ENCODE measurements around the gene ZBTB49.
A peak's percentile ranks its signal among the peaks of the same experiment; 100 is the strongest.
"Not testable (repeated sequence)": the region's sequence is repeated elsewhere in the genome, so short reads cannot be mapped to it uniquely, and the experiment has no call there.

ZBTB49 gene

GRCh38 chr4:4289941-4290850, at the start of gene ZBTB49, which contains the start of gene LYAR:
Gene ZBTB49, plus strand, starts transcription at chr4:4290251. Its CDS starts 9,695 bp downstream, at chr4:4299946.
Gene LYAR, minus strand, starts transcription at chr4:4290154. Its CDS starts 6,412 bp downstream, at chr4:4283742.
- DNase-seq (ENCODE audit: low read depth): peak; percentile 96

GRCh38 chr4:4245172-4245571, 44.9 kb upstream of the ZBTB49 start:
- DNase-seq (ENCODE audit: low read depth): no peak

- DNase-seq (ENCODE audit: low read depth): no peak
These were observed 42.4 kb upstream of the ZBTB49 start for GRCh38 chr4:4247696-4248028.

GRCh38 chr4:4248029-4248884, 41.8 kb upstream of the ZBTB49 start, which contains the start of gene TMEM128:
Gene TMEM128, minus strand, starts transcription at chr4:4248223. Its CDS starts 21 bp downstream, at chr4:4248202.
- peak; percentile 88 for DNase-seq (ENCODE audit: low read depth)

- no peak for DNase-seq (ENCODE audit: low read depth)
These were observed 41.2 kb upstream of the ZBTB49 start for GRCh38 chr4:4248885-4249203.

- not testable (repeated sequence) for DNase-seq (ENCODE audit: low read depth)
These were observed 40.7 kb upstream of the ZBTB49 start for GRCh38 chr4:4249342-4249741.

GRCh38 chr4:4249866-4250265, 40.2 kb upstream of the ZBTB49 start:
- DNase-seq (ENCODE audit: low read depth): no peak

- DNase-seq (ENCODE audit: low read depth): no peak
These were observed 35.9 kb upstream of the ZBTB49 start for GRCh38 chr4:4254199-4254598.

- no peak for DNase-seq (ENCODE audit: low read depth)
These were observed 35.4 kb upstream of the ZBTB49 start for GRCh38 chr4:4254666-4255065.

- DNase-seq (ENCODE audit: low read depth): no peak
These were observed 33.3 kb upstream of the ZBTB49 start for GRCh38 chr4:4256799-4257198.

GRCh38 chr4:4257705-4258104, 32.3 kb upstream of the ZBTB49 start:
- not testable (repeated sequence) for DNase-seq (ENCODE audit: low read depth)

- DNase-seq (ENCODE audit: low read depth): no peak
These were observed 30.5 kb upstream of the ZBTB49 start for GRCh38 chr4:4259484-4260100.

- no peak for DNase-seq (ENCODE audit: low read depth)
These were observed 29.8 kb upstream of the ZBTB49 start for GRCh38 chr4:4260185-4260751.

GRCh38 chr4:4267981-4268380, 22.1 kb upstream of the ZBTB49 start:
- DNase-seq (ENCODE audit: low read depth): no peak

GRCh38 chr4:4268776-4269175, 21.3 kb upstream of the ZBTB49 start:
- DNase-seq (ENCODE audit: low read depth): no peak

- peak; percentile 30 for DNase-seq (ENCODE audit: low read depth)
These were observed 20.7 kb upstream of the ZBTB49 start for GRCh38 chr4:4269331-4269731.

GRCh38 chr4:4269856-4270255, 20.2 kb upstream of the ZBTB49 start:
- peak; percentile 28 for DNase-seq (ENCODE audit: low read depth)

- no peak for DNase-seq (ENCODE audit: low read depth)
These were observed 19.5 kb upstream of the ZBTB49 start for GRCh38 chr4:4270529-4270928.

- no peak for DNase-seq (ENCODE audit: low read depth)
These were observed 18.1 kb upstream of the ZBTB49 start for GRCh38 chr4:4271912-4272311.

- DNase-seq (ENCODE audit: low read depth): no peak
These were observed 15.8 kb upstream of the ZBTB49 start for GRCh38 chr4:4274226-4274625.

- no peak for DNase-seq (ENCODE audit: low read depth)
These were observed 12.5 kb upstream of the ZBTB49 start for GRCh38 chr4:4277531-4277930.

GRCh38 chr4:4281787-4282186, 8.3 kb upstream of the ZBTB49 start:
- DNase-seq (ENCODE audit: low read depth): no peak
